Measurements from ENCODE around the gene SPATA20.

- no peak for TF ChIP-seq CTCF (IDR thresholded peaks at IDR 0.05; ENCODE audit: extremely low read depth in 1 of 2, insufficient read depth in 1 of 2, low read depth in 1 of 2, low read length in 2 of 2)
- no peak for TF ChIP-seq POLR2A (IDR thresholded peaks at IDR 0.05; ENCODE audit: low read depth, low read length)
- no peak for TF ChIP-seq EZH2 (IDR thresholded peaks at IDR 0.05; ENCODE audit: borderline replicate concordance, low read depth, low read length, severe bottlenecking)
- no peak for TF ChIP-seq POLR2AphosphoS5 (IDR thresholded peaks at IDR 0.05; ENCODE audit: insufficient read depth, low read depth, low read length)
- TF ChIP-seq MAX (IDR thresholded peaks at IDR 0.05; ENCODE audit: insufficient read depth, insufficient read length): no peak
These were observed 306 bp upstream of the SPATA20 start for GRCh38 chr17:50546701-50547034.

All from endothelial cell of umbilical vein (primary cell).